ENCODE results near the gene ARHGDIB. TPM values are rescaled to one million over a fixed set of nuclear protein-coding genes. Genes with fewer than 3 reads are reported as not detected.

ARHGDIB gene
- polyA plus RNA-seq, 10 donors = 33.5 to 83.5 (median 45.8) TPM

DNA sequence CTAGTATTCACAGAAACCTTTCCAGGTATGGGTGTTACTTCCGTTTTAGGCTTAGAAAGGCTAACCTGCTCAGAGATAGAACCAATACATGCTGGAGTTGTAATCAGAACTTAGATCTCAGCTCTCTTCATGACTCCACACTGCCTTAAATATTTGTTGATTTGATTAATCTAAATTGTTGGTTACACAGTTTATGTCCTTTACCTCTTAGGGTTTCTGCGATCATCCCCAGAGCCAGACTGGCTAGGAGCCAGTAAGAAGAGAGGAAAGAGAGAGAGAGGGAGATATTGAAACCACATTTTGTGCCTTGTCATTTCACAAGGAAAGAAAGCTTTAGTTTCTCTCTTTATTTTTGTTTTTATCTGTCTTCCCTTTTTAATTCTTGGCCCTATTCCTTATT, 58.9 kb downstream of the ARHGDIB start:
- no peak for DNase-seq

- no peak for DNase-seq
Observed at GRCh38 chr12:14901228-14901562, 60.2 kb downstream of the ARHGDIB start.

DNA sequence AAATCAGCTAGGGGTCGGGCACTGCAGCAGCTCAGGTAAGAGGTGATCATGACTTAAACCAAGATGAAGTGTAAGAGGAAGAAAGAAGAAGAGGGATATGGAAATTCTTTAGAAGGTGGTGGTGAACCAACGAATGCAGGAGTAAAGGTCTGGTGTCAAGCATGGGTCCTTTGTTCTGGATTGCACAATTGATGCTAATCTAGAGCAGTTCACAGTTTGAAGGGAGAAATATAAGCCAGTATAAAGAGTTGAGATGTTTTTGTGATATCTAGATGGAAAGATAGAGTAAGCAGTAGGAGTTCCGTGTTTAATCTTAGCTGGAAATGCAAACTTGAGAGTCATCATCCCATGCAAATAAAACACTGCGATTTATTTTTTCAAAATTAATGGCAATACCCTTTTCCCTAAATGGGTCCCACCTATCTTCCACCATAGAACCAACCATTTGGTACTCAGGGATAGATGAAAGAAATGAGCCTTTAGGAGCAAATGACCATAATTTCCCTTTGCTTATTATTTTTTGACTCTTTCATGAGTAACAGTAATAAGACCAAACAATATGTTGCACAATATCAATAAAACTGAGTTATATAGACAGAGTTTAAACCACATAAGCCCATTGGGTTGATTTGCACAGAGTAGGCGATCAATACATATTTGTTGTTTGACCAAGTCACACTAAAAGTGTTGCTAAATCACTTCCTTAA, 60.7 kb downstream of the ARHGDIB start:
- no peak for DNase-seq

GRCh38 chr12:14896521-14897169, 64.8 kb downstream of the ARHGDIB start:
- DNase-seq = peak; percentile 74 to 91 (median 85)

DNA sequence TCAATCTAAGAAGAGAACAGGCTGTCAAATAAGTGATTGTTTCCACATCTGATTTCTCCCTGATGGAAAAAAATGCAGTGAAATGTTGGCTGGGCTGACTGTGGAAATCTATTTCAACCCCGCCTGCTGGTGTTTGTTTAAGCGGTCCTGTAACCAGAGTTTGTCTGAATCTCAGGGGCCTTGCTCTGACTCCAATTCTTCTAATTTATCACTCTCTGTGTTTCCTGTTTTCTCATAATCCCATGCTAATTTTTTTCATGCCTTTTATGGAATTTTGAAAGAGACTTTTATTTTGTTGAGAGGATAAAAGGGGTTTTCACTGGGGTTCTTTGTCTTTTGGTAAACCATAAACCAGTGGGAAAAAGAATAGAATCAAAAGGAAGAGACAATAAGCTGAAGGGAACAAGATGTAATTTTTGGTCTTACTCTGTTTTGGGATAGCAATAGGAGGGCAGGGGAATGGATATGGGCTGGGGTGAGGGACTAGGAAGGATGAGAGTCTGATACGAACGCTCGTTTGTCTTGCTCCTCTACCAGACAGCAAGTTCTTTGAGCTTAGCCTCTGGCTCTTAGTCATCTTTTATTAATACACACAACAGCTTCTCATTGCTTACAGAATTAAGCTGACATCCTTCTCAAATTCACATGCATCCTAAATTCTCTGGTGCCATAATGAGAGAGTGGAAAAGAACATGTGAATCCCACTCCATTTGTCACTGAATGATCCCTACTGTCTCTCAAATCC, 67.7 kb downstream of the ARHGDIB start:
- no peak for DNase-seq

DNA sequence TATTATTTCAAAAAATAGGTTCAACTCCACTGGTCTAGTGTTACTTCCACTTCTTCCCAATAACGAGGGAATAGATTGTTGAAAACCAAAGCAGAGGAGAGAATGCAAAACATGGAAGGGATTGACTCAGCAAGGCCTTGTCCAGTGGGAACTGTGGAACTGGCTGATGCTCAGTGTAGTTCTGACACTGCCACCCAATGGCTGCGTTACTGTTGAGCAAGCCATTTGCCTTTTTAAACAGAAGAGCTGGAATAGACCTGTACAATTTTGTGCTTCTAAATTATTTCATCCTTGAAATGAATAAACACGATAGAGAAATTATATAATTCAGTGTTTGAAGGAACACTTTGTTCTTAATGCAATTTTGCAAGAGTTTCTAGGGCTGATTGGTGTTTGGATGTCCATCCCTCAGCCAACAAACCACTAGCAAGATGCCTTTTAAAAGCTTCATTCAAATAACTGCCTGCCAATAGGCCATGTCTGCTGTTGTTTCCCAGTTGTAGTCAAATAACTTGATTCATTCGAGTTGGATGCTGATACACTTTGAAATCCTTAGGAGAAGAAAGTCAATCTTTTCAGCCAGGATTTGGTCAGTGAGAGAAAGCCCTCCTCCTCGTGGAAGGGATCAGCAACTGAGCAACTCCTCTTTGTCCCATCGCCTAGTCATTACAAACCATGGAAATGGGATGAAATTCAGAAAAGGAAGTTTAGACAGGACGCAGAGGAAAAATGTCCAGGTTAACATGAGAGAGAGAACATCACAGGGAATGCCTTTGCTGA, 68.5 kb downstream of the ARHGDIB start:
- DNase-seq = peak; percentile 74 to 93 (median 82)

Other genes with a start within 250 kb of the ARHGDIB start
- 10 to 100 TPM; 49.0 to 71.0 (median 58.8) TPM for gene WBP11, start 158.1 kb downstream of the ARHGDIB start, polyA plus RNA-seq (ENCODE audit: insufficient read length in 10 of 10)
- gene C12orf60, start 157.9 kb downstream of the ARHGDIB start, polyA plus RNA-seq (ENCODE audit: insufficient read length in 10 of 10) = 1 to 10 TPM in 8 of 10 donors, under 1 TPM in 2; 0.73 to 2.5 (median 1.3) TPM
- gene SMCO3, start 147.4 kb downstream of the ARHGDIB start, polyA plus RNA-seq (ENCODE audit: insufficient read length in 10 of 10) = under 1 TPM; 0.08 to 0.42 (median 0.19) TPM
- under 1 TPM in 9 of 10 donors, not detected in 1; 0.03 to 0.67 (median 0.19) TPM for gene ART4, start 118.1 kb downstream of the ARHGDIB start, polyA plus RNA-seq (ENCODE audit: insufficient read length in 10 of 10)
- gene MGP, start 75.7 kb downstream of the ARHGDIB start, polyA plus RNA-seq (ENCODE audit: insufficient read length in 10 of 10) = 100 to 1,000 TPM; 176 to 480 (median 293) TPM
- gene ERP27, start 23.1 kb downstream of the ARHGDIB start, polyA plus RNA-seq (ENCODE audit: insufficient read length in 10 of 10) = 1 to 10 TPM in 1 of 10 donors, under 1 TPM in 8, not detected in 1; 0.14 to 1.2 (median 0.55) TPM
- gene PDE6H, start 11.4 kb upstream of the ARHGDIB start, polyA plus RNA-seq (ENCODE audit: insufficient read length in 10 of 10) = not detected

Measured in muscle of back (tissue), 11 donors.